Kidney epithelial cell (primary cell): ENCODE measurements around the gene NRSN2. TPM values are rescaled to one million over a fixed set of nuclear protein-coding genes. Genes with fewer than 3 reads are reported as not detected.

ENCODE experiments used
- DNase-seq: peaks from one replicate; pipeline ENCODE4 v3.0.0-alpha.2; 2010; ENCODE audit warnings: low read depth
- H3K27me3 ChIP-seq: 2 replicates; pipeline ENCODE4 v1.6.0; 2011; ENCODE audit warnings: low read length; ENCODE audit not compliant: control insufficient read depth, insufficient read depth
- H3K36me3 ChIP-seq: 2 replicates; pipeline ENCODE4 v1.5.1; 2011; ENCODE audit warnings: low read length; ENCODE audit not compliant: control insufficient read depth, insufficient read depth
- H3K4me3 ChIP-seq: 2 replicates; pipeline ENCODE4 v1.5.1; 2011; ENCODE audit warnings: low read depth, mild to moderate bottlenecking, control low read depth, low read length
- total RNA-seq: library from RNA; depleted of rRNA; stranded (reverse); fragments of >200 nt; gene quantifications from 2 replicates; pipeline ENCODE4 v1.2.3, GENCODE V29; 2015
- TF ChIP-seq, protein P1 (sequence below): IDR thresholded peaks from 2 replicates; pipeline ENCODE4 v1.5.1; 2011; ENCODE audit warnings: mild to moderate bottlenecking, moderate library complexity, low read length, control low read depth, inconsistent platforms; ENCODE audit not compliant: insufficient read depth, poor library complexity, severe bottlenecking

Gene NRSN2
- total RNA-seq, 1 donor from 2014 or later = 36.9 TPM

DNA sequence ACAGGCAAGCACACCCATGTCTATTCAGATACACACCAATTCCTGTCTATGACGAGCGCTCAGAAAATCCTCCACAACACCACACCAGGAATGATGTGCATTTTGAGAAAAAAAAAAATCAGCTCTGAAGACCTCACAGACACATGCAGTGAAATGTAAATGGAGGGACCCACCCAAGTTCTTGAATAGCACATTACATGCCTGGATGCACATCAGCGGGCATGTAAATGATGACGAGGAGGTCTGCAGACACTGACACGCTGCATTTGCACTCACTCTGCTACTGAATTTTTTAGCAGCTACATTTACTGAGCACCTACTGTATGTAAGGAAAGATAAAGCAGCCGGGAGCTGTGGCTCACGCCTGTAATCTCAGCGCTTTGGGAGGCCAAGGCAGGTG is 14.7 kb downstream of the NRSN2 start:
- Histone ChIP-seq H3K36me3 (no peaks in the 10 kb centered on the region), H3K27me3 (no peaks in the 10 kb centered on the region), H3K4me3 (no peak overlapping the region)
- TF ChIP-seq, protein P1, sequence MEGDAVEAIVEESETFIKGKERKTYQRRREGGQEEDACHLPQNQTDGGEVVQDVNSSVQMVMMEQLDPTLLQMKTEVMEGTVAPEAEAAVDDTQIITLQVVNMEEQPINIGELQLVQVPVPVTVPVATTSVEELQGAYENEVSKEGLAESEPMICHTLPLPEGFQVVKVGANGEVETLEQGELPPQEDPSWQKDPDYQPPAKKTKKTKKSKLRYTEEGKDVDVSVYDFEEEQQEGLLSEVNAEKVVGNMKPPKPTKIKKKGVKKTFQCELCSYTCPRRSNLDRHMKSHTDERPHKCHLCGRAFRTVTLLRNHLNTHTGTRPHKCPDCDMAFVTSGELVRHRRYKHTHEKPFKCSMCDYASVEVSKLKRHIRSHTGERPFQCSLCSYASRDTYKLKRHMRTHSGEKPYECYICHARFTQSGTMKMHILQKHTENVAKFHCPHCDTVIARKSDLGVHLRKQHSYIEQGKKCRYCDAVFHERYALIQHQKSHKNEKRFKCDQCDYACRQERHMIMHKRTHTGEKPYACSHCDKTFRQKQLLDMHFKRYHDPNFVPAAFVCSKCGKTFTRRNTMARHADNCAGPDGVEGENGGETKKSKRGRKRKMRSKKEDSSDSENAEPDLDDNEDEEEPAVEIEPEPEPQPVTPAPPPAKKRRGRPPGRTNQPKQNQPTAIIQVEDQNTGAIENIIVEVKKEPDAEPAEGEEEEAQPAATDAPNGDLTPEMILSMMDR = no peak
- DNase-seq = no peak

DNA sequence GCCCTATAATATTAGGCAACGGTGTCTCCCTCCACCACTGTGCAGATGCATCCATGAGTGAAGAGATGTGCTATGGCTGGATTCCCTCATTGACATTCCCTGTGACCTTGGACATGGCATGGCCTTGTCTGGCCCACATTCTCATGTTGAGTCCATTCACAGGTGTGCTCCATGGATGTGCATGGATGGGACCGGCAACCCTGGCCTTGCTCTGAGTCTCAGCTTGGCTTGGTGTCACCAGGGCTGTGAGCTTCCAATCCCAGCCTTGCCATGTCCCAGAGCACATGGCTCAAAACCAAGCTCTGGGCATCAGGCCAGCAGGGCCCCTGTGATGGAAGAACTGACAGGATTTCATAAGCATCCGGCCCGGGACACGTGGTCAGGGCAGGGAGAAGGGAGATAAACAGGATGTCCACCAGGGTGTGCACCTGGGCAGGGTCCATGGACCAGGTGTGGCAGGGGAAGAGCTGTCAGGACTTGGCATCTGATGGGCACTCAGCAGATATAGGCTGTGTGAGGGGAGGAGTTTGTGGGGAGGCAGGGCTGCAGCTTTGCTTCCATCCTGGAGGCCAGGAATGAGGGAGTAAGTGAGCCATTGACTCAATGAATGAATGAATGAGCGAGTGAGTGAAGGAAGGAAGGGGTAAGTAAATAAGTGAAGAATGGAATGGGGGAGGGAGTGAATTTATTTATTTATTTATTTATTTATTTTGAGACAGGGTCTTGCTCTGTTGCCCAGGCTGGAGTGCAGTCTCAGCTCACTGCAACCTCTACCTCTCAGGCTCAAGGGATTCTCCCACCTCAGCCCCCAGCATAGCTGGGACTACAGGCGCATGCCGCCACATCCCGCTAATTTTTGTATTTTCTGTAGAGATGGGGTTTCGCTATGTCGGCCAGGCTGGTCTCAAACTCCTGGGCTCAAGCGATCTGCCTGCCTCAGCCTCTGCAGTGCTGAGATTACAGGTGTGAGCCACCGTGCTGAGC is 15.7 kb downstream of the NRSN2 start:
- H3K4me3 ChIP-seq = no peak overlapping the region
- DNase-seq = peak; percentile 77
- TF ChIP-seq, protein P1 = peak; percentile 52
- no peaks in the 10 kb centered on the region for H3K36me3 ChIP-seq
- H3K27me3 ChIP-seq = no peaks in the 10 kb centered on the region

DNA sequence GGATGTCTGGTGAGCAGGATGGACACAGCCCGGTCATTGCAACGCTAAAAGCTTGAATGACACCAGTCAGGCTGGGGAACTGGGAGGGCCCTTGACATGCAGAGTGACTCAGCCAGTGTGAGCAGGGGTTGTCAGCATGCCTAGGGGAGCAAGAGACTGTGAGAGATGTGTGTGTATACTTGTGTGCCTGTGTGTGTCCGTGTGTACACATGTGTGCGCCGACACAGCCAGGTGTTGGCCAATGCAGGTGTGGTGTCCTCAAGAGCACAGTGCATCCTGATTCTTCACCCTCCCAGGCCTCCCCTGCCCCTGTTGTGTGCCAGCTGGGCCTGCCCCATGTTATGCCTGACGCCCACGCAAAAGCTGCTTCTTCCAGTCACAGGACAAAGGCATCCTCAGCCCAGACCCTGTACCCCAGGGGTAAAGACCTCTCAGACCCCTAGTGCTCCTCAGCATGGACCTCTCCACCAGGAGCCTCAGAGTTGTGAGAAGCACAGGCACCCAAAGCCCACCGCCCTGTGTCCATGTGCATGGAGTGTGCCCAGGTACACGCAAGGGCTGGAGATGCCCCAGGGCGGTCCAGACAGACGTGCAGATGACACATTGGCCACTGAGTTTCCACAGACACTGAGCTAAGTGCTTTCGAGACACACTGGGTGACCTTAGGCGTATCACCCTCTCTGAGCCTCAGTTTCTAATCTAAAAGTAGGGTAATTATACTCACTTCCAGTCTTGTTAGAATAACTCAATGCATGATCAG is 16.6 kb downstream of the NRSN2 start:
- Histone ChIP-seq H3K4me3 (no peak overlapping the region), H3K27me3 (no peaks in the 10 kb centered on the region), H3K36me3 (no peaks in the 10 kb centered on the region)
- DNase-seq = no peak
- TF ChIP-seq, protein P1 = no peak

DNA sequence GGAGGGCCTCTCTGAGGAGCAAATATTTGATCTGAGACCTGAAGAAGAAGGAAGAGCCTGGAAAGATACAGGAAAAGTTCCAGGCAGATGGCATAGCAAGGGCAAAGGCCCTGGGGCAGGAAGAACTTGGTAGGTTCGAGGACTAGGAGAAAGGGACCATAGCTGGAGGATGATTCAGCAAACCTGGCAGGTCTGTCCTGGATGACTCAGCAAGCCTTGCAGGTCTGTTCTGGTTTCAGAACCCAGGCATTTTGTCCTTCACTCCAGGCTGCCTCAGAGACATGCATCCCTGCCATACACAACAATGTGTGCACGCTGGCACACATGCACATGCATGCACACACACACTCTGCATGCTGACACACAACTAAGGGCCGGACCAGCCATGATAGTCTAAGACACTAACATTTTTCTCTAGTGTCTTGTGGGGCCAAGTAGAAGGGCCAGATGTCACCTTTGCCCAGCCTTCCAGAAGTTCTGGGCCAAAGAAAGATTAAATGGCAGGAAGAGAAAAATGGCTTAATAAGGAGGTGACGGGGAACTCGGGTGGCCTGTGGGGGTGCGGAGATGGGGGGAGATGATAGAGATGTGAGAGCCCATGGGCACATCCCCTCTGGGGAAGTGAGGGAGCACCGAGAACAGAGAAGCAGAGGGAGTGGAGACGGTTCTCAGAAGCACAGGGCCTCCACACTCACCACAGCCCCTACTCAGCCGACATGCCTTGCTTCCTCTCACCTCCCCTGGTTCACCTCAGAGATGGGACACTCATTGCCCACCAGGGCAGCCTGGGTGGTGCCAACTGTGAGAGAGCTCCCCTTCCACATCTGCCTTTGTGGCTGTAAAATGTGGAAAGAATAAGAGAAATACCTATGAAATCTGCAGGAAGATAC is 18.2 kb downstream of the NRSN2 start:
- H3K4me3 ChIP-seq = no peak overlapping the region
- DNase-seq = no peak
- H3K36me3 ChIP-seq = no peaks in the 10 kb centered on the region
- TF ChIP-seq, protein P1 = no peak
- H3K27me3 ChIP-seq = no peaks in the 10 kb centered on the region

DNA sequence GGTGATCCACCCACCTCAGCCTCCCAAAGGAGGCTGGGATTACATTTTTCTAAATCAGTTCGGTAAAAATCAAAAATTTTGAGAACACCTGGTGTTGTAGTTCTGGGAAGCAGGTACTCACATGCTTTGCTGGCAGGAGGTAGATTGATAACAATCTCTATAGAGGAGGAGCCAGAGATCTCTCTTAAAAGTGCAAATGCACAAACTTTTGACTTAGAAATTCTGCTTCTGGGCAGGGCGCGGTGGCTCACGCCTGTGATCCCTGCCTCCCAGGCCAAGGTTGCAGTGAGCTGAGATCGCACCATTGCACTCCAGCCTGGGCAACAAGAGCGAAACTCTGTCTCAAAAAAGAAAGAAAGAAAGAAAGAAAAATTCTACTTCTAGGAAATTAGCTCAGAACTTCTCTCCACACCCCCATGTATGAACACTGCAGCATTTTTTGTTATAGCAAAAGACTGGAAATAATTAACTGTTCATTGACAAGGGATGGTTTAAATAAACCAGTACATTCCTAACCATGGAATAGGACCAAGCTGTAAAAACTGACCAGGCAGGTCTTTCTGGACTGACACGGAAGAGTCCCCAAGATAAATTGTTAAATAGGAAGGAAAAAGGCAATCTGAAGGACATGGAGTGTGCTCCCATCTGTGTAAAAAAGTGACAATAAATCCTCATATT is 19.3 kb downstream of the NRSN2 start:
- Histone ChIP-seq H3K4me3 (no peak overlapping the region), H3K27me3 (no peaks in the 10 kb centered on the region), H3K36me3 (no peaks in the 10 kb centered on the region)
- TF ChIP-seq, protein P1 = no peak
- DNase-seq = no peak
